ENCODE data around the gene LAMA3.

The LAMA3 gene

GRCh38 chr18:23983112-23983511 lies 293.9 kb downstream of the LAMA3 start:
- H3K9me3 ChIP-seq (ENCODE audit: severe bottlenecking) = no peaks in the 10 kb centered on the region
- TF ChIP-seq, protein P1, sequence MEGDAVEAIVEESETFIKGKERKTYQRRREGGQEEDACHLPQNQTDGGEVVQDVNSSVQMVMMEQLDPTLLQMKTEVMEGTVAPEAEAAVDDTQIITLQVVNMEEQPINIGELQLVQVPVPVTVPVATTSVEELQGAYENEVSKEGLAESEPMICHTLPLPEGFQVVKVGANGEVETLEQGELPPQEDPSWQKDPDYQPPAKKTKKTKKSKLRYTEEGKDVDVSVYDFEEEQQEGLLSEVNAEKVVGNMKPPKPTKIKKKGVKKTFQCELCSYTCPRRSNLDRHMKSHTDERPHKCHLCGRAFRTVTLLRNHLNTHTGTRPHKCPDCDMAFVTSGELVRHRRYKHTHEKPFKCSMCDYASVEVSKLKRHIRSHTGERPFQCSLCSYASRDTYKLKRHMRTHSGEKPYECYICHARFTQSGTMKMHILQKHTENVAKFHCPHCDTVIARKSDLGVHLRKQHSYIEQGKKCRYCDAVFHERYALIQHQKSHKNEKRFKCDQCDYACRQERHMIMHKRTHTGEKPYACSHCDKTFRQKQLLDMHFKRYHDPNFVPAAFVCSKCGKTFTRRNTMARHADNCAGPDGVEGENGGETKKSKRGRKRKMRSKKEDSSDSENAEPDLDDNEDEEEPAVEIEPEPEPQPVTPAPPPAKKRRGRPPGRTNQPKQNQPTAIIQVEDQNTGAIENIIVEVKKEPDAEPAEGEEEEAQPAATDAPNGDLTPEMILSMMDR (IDR thresholded peaks at IDR 0.05; ENCODE audit: low read depth, low read length) = no peak
- DNase-seq = no peak
- H3K27ac ChIP-seq = peak overlapping the region; percentile 80
- H3K36me3 ChIP-seq = no peaks in the 10 kb centered on the region
- H3K4me3 ChIP-seq (ENCODE audit: low read depth, low read length) = peak overlapping the region; percentile 24; the same call in 1 of the 2 replicates
- no peaks in the 10 kb centered on the region for H3K27me3 ChIP-seq (ENCODE audit: insufficient read depth, low read depth, severe bottlenecking)

- H3K27ac ChIP-seq = no peak overlapping the region
- TF ChIP-seq, protein P1 (IDR thresholded peaks at IDR 0.05; ENCODE audit: low read depth, low read length) = no peak
- no peaks in the 10 kb centered on the region for H3K9me3 ChIP-seq (ENCODE audit: severe bottlenecking)
- H3K27me3 ChIP-seq (ENCODE audit: insufficient read depth, low read depth, severe bottlenecking) = no peaks in the 10 kb centered on the region
- no peak overlapping the region for H3K4me3 ChIP-seq (ENCODE audit: low read depth, low read length)
- no peaks in the 10 kb centered on the region for H3K36me3 ChIP-seq
- no peak for DNase-seq
Measured at GRCh38 chr18:23986600-23987359, 297.5 kb downstream of the LAMA3 start.

GRCh38 chr18:23990474-23991410 lies 301.5 kb downstream of the LAMA3 start:
- Histone ChIP-seq H3K27ac (no peak overlapping the region), H3K36me3 (no peaks in the 10 kb centered on the region), H3K4me3 (ENCODE audit: low read depth, low read length) (no peak overlapping the region), H3K9me3 (ENCODE audit: severe bottlenecking) (no peaks in the 10 kb centered on the region), H3K27me3 (ENCODE audit: insufficient read depth, low read depth, severe bottlenecking) (no peaks in the 10 kb centered on the region)
- no peak for DNase-seq
- TF ChIP-seq, protein P1 (IDR thresholded peaks at IDR 0.05; ENCODE audit: low read depth, low read length) = no peak

DNA sequence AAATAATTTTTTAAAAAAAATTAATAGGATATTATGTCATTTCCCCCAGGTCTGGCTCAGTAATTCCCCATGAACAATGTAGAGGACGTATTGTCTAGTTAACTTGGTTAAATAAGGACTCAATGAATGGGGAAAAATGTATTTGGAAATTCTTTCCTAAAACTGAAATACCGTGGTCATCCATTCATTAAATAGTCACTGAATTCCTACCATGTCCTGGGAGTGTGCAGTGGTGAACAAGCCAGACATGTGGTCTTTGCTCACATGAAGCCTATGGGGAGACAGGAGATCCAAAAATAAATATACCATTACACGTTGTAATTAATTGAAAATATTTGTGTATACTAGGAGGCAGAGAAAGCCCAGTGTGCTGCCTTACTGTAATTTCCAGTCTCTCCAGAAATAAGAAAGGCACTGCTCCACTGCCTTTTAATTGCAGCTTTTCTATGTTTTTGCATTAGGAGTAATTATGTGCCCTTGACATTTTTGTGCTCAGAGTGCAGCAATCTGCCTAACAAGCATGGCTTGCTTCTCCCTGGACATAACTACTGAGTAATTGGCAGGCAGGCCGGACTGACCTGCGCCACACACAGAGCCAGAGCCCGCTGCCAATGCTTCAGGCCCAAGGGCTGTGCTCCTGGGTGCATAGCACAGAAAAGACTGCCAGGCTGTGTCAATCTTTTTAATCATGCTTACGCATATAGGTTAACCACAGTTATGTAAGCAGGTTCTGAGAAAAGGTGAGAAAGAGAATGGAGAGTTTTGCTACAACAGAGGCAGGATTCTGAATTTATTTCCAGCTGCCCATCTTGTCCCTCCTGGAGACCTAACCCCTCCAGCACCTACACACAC lies 303.1 kb downstream of the LAMA3 start:
- TF ChIP-seq, protein P1 (IDR thresholded peaks at IDR 0.05; ENCODE audit: low read depth, low read length) = no peak
- H3K4me3 ChIP-seq (ENCODE audit: low read depth, low read length) = no peak overlapping the region
- H3K9me3 ChIP-seq (ENCODE audit: severe bottlenecking) = no peaks in the 10 kb centered on the region
- no peak overlapping the region for H3K27ac ChIP-seq
- no peaks in the 10 kb centered on the region for H3K36me3 ChIP-seq
- DNase-seq = no peak
- H3K27me3 ChIP-seq (ENCODE audit: insufficient read depth, low read depth, severe bottlenecking) = no peaks in the 10 kb centered on the region

DNA sequence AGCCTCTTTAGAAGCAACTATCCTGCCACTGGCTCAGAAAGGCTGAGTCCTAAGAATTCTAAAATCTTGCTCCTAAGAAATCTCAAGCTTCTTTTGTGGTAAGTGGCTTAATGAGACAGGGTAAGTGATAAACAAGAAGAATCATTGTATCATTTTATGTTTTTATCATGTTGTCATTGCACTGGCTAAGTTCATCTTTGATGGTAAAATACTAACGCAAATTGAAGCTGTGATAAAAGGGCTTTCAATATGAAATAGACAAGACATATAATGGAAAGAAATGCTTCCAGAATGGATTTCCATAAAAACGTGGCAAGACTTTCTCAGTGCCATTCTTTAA lies 303.7 kb downstream of the LAMA3 start:
- TF ChIP-seq, protein P1 (IDR thresholded peaks at IDR 0.05; ENCODE audit: low read depth, low read length) = no peak
- Histone ChIP-seq H3K36me3 (no peaks in the 10 kb centered on the region), H3K27me3 (ENCODE audit: insufficient read depth, low read depth, severe bottlenecking) (no peaks in the 10 kb centered on the region), H3K4me3 (ENCODE audit: low read depth, low read length) (no peak overlapping the region), H3K9me3 (ENCODE audit: severe bottlenecking) (no peaks in the 10 kb centered on the region), H3K27ac (no peak overlapping the region)
- no peak for DNase-seq

Measured in WERI-Rb-1 (cell line).